Activated T-helper 17 cell treated with anti-CD3 and anti-CD28 coated beads, Interleukin-2, amount 50 U/mL, for 72 hours (primary cell): ENCODE measurements around the gene CHN2. TPM values are rescaled to one million over a fixed set of nuclear protein-coding genes. Genes with fewer than 3 reads are reported as not detected.

ENCODE experiments used
- ATAC-seq: fragments of 150-1000 bp; cut with Tn5 transposase; replicated peaks from 2 replicates; pipeline ENCODE4 v1.10.0; 2021; ENCODE audit warnings: mild to moderate bottlenecking, moderate library complexity
- H3K27ac Mint-ChIP-seq: one replicate; pipeline ENCODE4 v1.8.0; 2022; ENCODE audit warnings: mixed read lengths
- H3K27me3 Mint-ChIP-seq: one replicate; pipeline ENCODE4 v1.8.0; 2022; ENCODE audit warnings: mixed read lengths
- H3K36me3 Mint-ChIP-seq: one replicate; pipeline ENCODE4 v1.8.0; 2022; ENCODE audit warnings: low read depth, mild to moderate bottlenecking, mixed read lengths
- H3K4me1 Mint-ChIP-seq: one replicate; pipeline ENCODE4 v1.8.0; 2022; ENCODE audit warnings: mixed read lengths
- H3K4me3 Mint-ChIP-seq: one replicate; pipeline ENCODE4 v1.8.0; 2022; ENCODE audit warnings: mild to moderate bottlenecking, mixed read lengths
- H3K9me3 Mint-ChIP-seq: one replicate; pipeline ENCODE4 v1.8.0; 2022; ENCODE audit warnings: mixed read lengths
- total RNA-seq, 2 donors: library from RNA; stranded (reverse); gene quantifications; one replicate each; pipeline ENCODE4 v1.2.3, GENCODE V29; 2022

CHN2 gene
- total RNA-seq, 2 donors from 2014 or later, result 0.85 TPM; not detected in 1

- Mint-ChIP-seq H3K36me3 (no peaks in the 10 kb centered on the region), H3K27ac (no peak overlapping the region), H3K4me1 (no peaks in the 10 kb centered on the region), H3K27me3 (no peaks in the 10 kb centered on the region), H3K9me3 (no peaks in the 10 kb centered on the region), H3K4me3 (no peak overlapping the region)
- peak; percentile 44 for ATAC-seq
Observed at GRCh38 chr7:29408841-29409243, 214.3 kb downstream of the CHN2 start.

- Mint-ChIP-seq H3K36me3 (no peaks in the 10 kb centered on the region), H3K4me3 (no peak overlapping the region)
- ATAC-seq, result no peak
Observed at GRCh38 chr7:29410996-29411395, 216.4 kb downstream of the CHN2 start.

GRCh38 chr7:29412912-29413311, 218.3 kb downstream of the CHN2 start:
- H3K27ac Mint-ChIP-seq, result no peak overlapping the region
- no peak for ATAC-seq
- H3K27me3 Mint-ChIP-seq, result peaks cover 7% of the 10 kb centered on the region
- H3K4me1 Mint-ChIP-seq, result no peaks in the 10 kb centered on the region
- no peaks in the 10 kb centered on the region for H3K9me3 Mint-ChIP-seq
- H3K36me3 Mint-ChIP-seq, result no peaks in the 10 kb centered on the region
- H3K4me3 Mint-ChIP-seq, result no peak overlapping the region

More at GRCh38 chr7:29410996-29411395, 216.4 kb downstream of the CHN2 start:
- Mint-ChIP-seq H3K27me3 (peaks cover 7% of the 10 kb centered on the region), H3K27ac (no peak overlapping the region), H3K9me3 (no peaks in the 10 kb centered on the region), H3K4me1 (no peaks in the 10 kb centered on the region)

GRCh38 chr7:29413626-29414136, 219.1 kb downstream of the CHN2 start:
- Mint-ChIP-seq H3K27ac (no peak overlapping the region), H3K9me3 (no peaks in the 10 kb centered on the region), H3K4me1 (no peaks in the 10 kb centered on the region), H3K4me3 (no peak overlapping the region), H3K27me3 (peaks cover 7% of the 10 kb centered on the region), H3K36me3 (no peaks in the 10 kb centered on the region)
- ATAC-seq, result no peak

- ATAC-seq, result no peak
- Mint-ChIP-seq H3K27ac (no peak overlapping the region), H3K9me3 (no peaks in the 10 kb centered on the region), H3K36me3 (no peaks in the 10 kb centered on the region), H3K4me3 (no peak overlapping the region), H3K4me1 (no peaks in the 10 kb centered on the region), H3K27me3 (peaks cover 7% of the 10 kb centered on the region)
Observed at GRCh38 chr7:29414216-29414615, 219.6 kb downstream of the CHN2 start.

- no peak overlapping the region for H3K27ac Mint-ChIP-seq
- no peaks in the 10 kb centered on the region for H3K9me3 Mint-ChIP-seq
- no peak overlapping the region for H3K4me3 Mint-ChIP-seq
- peaks cover 7% of the 10 kb centered on the region for H3K27me3 Mint-ChIP-seq
- ATAC-seq, result no peak
- no peaks in the 10 kb centered on the region for H3K4me1 Mint-ChIP-seq
- no peaks in the 10 kb centered on the region for H3K36me3 Mint-ChIP-seq
Observed at GRCh38 chr7:29415215-29415614, 220.6 kb downstream of the CHN2 start.

GRCh38 chr7:29416276-29416937, 221.8 kb downstream of the CHN2 start:
- peaks cover 7% of the 10 kb centered on the region for H3K27me3 Mint-ChIP-seq
- no peak overlapping the region for H3K4me3 Mint-ChIP-seq
- H3K27ac Mint-ChIP-seq, result no peak overlapping the region
- no peaks in the 10 kb centered on the region for H3K36me3 Mint-ChIP-seq
- no peak for ATAC-seq
- no peaks in the 10 kb centered on the region for H3K4me1 Mint-ChIP-seq
- no peaks in the 10 kb centered on the region for H3K9me3 Mint-ChIP-seq

- H3K36me3 Mint-ChIP-seq, result no peaks in the 10 kb centered on the region
- H3K27me3 Mint-ChIP-seq, result peaks cover 7% of the 10 kb centered on the region
- no peaks in the 10 kb centered on the region for H3K4me1 Mint-ChIP-seq
- no peak overlapping the region for H3K4me3 Mint-ChIP-seq
- ATAC-seq, result no peak
- H3K9me3 Mint-ChIP-seq, result no peaks in the 10 kb centered on the region
- H3K27ac Mint-ChIP-seq, result no peak overlapping the region
Observed at GRCh38 chr7:29416938-29417305, 222.3 kb downstream of the CHN2 start.

- no peak overlapping the region for H3K4me3 Mint-ChIP-seq
- no peaks in the 10 kb centered on the region for H3K9me3 Mint-ChIP-seq
- H3K4me1 Mint-ChIP-seq, result no peaks in the 10 kb centered on the region
- no peak overlapping the region for H3K27ac Mint-ChIP-seq
- no peak for ATAC-seq
- H3K36me3 Mint-ChIP-seq, result no peaks in the 10 kb centered on the region
- H3K27me3 Mint-ChIP-seq, result peaks cover 7% of the 10 kb centered on the region
Observed at GRCh38 chr7:29418056-29418455, 223.5 kb downstream of the CHN2 start.

GRCh38 chr7:29418651-29419050, 224.1 kb downstream of the CHN2 start:
- Mint-ChIP-seq H3K36me3 (no peaks in the 10 kb centered on the region), H3K27me3 (peaks cover 7% of the 10 kb centered on the region), H3K9me3 (no peaks in the 10 kb centered on the region), H3K4me3 (no peak overlapping the region), H3K4me1 (no peaks in the 10 kb centered on the region), H3K27ac (no peak overlapping the region)
- ATAC-seq, result no peak

GRCh38 chr7:29420011-29420410, 225.4 kb downstream of the CHN2 start:
- Mint-ChIP-seq H3K27me3 (peaks cover 4% of the 10 kb centered on the region), H3K4me1 (no peaks in the 10 kb centered on the region), H3K36me3 (no peaks in the 10 kb centered on the region), H3K9me3 (no peaks in the 10 kb centered on the region), H3K27ac (no peak overlapping the region), H3K4me3 (no peak overlapping the region)
- no peak for ATAC-seq

GRCh38 chr7:29421010-29421956, 226.7 kb downstream of the CHN2 start:
- no peaks in the 10 kb centered on the region for H3K27me3 Mint-ChIP-seq
- ATAC-seq, result no peak
- H3K36me3 Mint-ChIP-seq, result no peaks in the 10 kb centered on the region
- H3K9me3 Mint-ChIP-seq, result no peaks in the 10 kb centered on the region
- H3K27ac Mint-ChIP-seq, result no peak overlapping the region
- H3K4me3 Mint-ChIP-seq, result no peak overlapping the region
- H3K4me1 Mint-ChIP-seq, result no peaks in the 10 kb centered on the region

GRCh38 chr7:29422829-29423228, 228.3 kb downstream of the CHN2 start:
- Mint-ChIP-seq H3K9me3 (no peaks in the 10 kb centered on the region), H3K27me3 (no peaks in the 10 kb centered on the region), H3K4me3 (no peak overlapping the region), H3K4me1 (no peaks in the 10 kb centered on the region), H3K36me3 (no peaks in the 10 kb centered on the region), H3K27ac (no peak overlapping the region)
- no peak for ATAC-seq

GRCh38 chr7:29424295-29424983, 229.9 kb downstream of the CHN2 start:
- H3K9me3 Mint-ChIP-seq, result no peaks in the 10 kb centered on the region
- H3K36me3 Mint-ChIP-seq, result no peaks in the 10 kb centered on the region
- ATAC-seq, result no peak
- no peak overlapping the region for H3K4me3 Mint-ChIP-seq
- no peaks in the 10 kb centered on the region for H3K4me1 Mint-ChIP-seq
- no peaks in the 10 kb centered on the region for H3K27me3 Mint-ChIP-seq
- H3K27ac Mint-ChIP-seq, result no peak overlapping the region
